HepG2 (cell line): ENCODE data around the gene GNAI2. TPM values are rescaled to one million over a fixed set of nuclear protein-coding genes. Genes with fewer than 3 reads are reported as not detected.
A peak's percentile ranks its signal among the peaks of the same experiment; 100 is the strongest.

ENCODE experiments used
- ATAC-seq: fragments of 200-7000 bp; cut with Tn5 transposase; 3 replicates; pipeline ENCODE4 v1.9.1; 2020; ENCODE audit warnings: mild to moderate bottlenecking, moderate library complexity
- BruUV-seq: library from RNA; stranded (reverse); fragments of 400-500 nt; replicated peaks from 2 replicates; lab custom pipeline; 2021; lab: Mats Ljungman, UMichigan
- CTCF ChIA-PET: fragments of 300-600 bp; formaldehyde crosslinking; extraction: SDS; loops from one replicate; lab custom pipeline; 2021; ENCODE audit warnings: low total read pairs, inconsistent platforms, low intra/inter-chr PET ratio; lab: Yijun Ruan, JAX
- POLR2A ChIA-PET: fragments of 350-600 bp; sonication (Branson Sonifier 250); formaldehyde crosslinking; loops from one replicate; lab custom pipeline; 2020; ENCODE audit warnings: antibody characterized with exemption, inconsistent platforms; lab: Yijun Ruan, JAX
- DNase-seq: peaks from one replicate; pipeline ENCODE4 v3.0.0-alpha.2; 2015; ENCODE audit warnings: low spot score
- FAIRE-seq: peaks from 3 replicates; lab custom pipeline; 2011; peaks lifted over from hg19 to GRCh38; lab: Jason Lieb, UNC
- H2AFZ ChIP-seq: one replicate; pipeline ENCODE4 v1.6.1; 2011; ENCODE audit warnings: low read length, inconsistent platforms
- H3K27ac ChIP-seq: fragments of 300-600 bp; 3 replicates; pipeline ENCODE4 v1.8.0; 2011; ENCODE audit warnings: mixed run types, mild to moderate bottlenecking, mixed read lengths, low read length, inconsistent platforms; ENCODE audit not compliant: insufficient read depth; ENCODE audit errors: extremely low read length
- H3K27me3 ChIP-seq, 2 experiments: fragments of 200-600 bp in 1 of 2; 2 replicates in 1 of 2; 3 replicates in 1 of 2; pipeline versions ENCODE4 v1.6.0 to v1.8.0; 2011; ENCODE audit warnings: low read length in 2 of 2, mild to moderate bottlenecking in 2 of 2, moderate library complexity in 2 of 2, inconsistent platforms in 1 of 2; ENCODE audit not compliant: insufficient read depth in 2 of 2, control insufficient read depth in 1 of 2
- H3K36me3 ChIP-seq, 2 experiments: fragments of 200-600 bp in 1 of 2; replicated peaks in 1 of 2; 2 replicates in 1 of 2; 3 replicates in 1 of 2; pipeline versions ENCODE4 v1.5.1 to v1.8.0; 2011; ENCODE audit warnings: low read length in 2 of 2, inconsistent platforms in 1 of 2; ENCODE audit not compliant: insufficient read depth in 2 of 2, control insufficient read depth in 1 of 2
- H3K4me1 ChIP-seq: 2 replicates; pipeline ENCODE4 v1.5.1; 2012; ENCODE audit warnings: low read length, inconsistent platforms; ENCODE audit not compliant: insufficient read depth
- H3K4me2 ChIP-seq: 2 replicates; pipeline ENCODE4 v1.6.0; 2011; ENCODE audit warnings: low read depth, low read length, inconsistent platforms
- H3K4me3 ChIP-seq, 3 experiments: fragments of 200-600 bp in 1 of 3; sonication (generic), shearing (Covaris generic) in 1 of 3; replicated peaks in 1 of 3; 2 replicates each; pipeline ENCODE4 v1.5.1; 2011 to 2016; ENCODE audit warnings: low read length in 3 of 3, inconsistent platforms in 2 of 3, low read depth in 2 of 3, mild to moderate bottlenecking in 2 of 3, control low read depth in 1 of 3, mixed read lengths in 1 of 3; ENCODE audit not compliant: insufficient read depth in 1 of 3
- H3K79me2 ChIP-seq: one replicate; pipeline ENCODE4 v1.6.1; 2011; ENCODE audit warnings: low read length, inconsistent platforms; ENCODE audit not compliant: insufficient read depth
- H3K9ac ChIP-seq: 2 replicates; pipeline ENCODE4 v1.6.0; 2011; ENCODE audit warnings: mild to moderate bottlenecking, low read depth, low read length, inconsistent platforms; ENCODE audit not compliant: insufficient read depth
- H3K9me3 ChIP-seq: 2 replicates; pipeline ENCODE4 v1.5.1; 2012; ENCODE audit warnings: mild to moderate bottlenecking, low read length
- H4K20me1 ChIP-seq: 2 replicates; pipeline ENCODE4 v1.6.0; 2011; ENCODE audit warnings: inconsistent platforms, mild to moderate bottlenecking, low read length, moderate library complexity; ENCODE audit not compliant: insufficient read depth
- ZC3H4 ChIP-seq: sonication (generic); formaldehyde crosslinking; IDR thresholded peaks from 2 replicates; pipeline ENCODE4 v1.4.0; 2020; ENCODE audit warnings: missing genetic modification reagents, borderline replicate concordance
- ZNF3 ChIP-seq: IDR thresholded peaks from 2 replicates; pipeline ENCODE4 v1.7.0; 2017; ENCODE audit warnings: inconsistent platforms
- ZNF768 ChIP-seq: sonication (generic); formaldehyde crosslinking; IDR thresholded peaks from 2 replicates; pipeline ENCODE4 v1.4.0; 2020; ENCODE audit warnings: missing genetic modification reagents
- ZNF891 ChIP-seq: sonication (generic); formaldehyde crosslinking; IDR thresholded peaks from 2 replicates; pipeline ENCODE4 v1.5.0; 2020; ENCODE audit warnings: mild to moderate bottlenecking, missing genetic modification reagents
- WGBS: methylation state at CpG from one replicate; pipeline ENCODE4 v1.1.6; 2017; ENCODE audit warnings: low lambda C conversion rate; 5-methylcytosine and 5-hydroxymethylcytosine counted together
- in situ Hi-C: cut with HindIII; loops from 2 replicates; pipeline ENCODE4 v1.10.0; 2017; ENCODE audit warnings: low pct_unique_long_range_greater_than_20kb; ENCODE audit not compliant: extremely low pct_ligation_motif_present
- intact Hi-C: fragments of 100-400 bp; cut with micrococcal nuclease; formaldehyde crosslinking; loops from one replicate; pipeline ENCODE4 v1.10.0; 2022; ENCODE audit not compliant: unreplicated experiment
- polyA plus RNA-seq, 8 experiments: library from polyadenylated mRNA; depleted of rRNA in 3 of 8; stranded (reverse) in 7 of 8; unstranded in 1 of 8; fragments of >200 nt; fragmentation: Illumina TruSeq in 4 of 8; extraction: Trizol in 4 of 8; gene quantifications; 2 replicates each; pipeline versions ENCODE4 v1.2.1 to v1.2.3, GENCODE V29; 2011 to 2016; ENCODE audit warnings: low read depth in 4 of 8, missing spikeins in 1 of 8, mixed read lengths in 1 of 8; ENCODE audit not compliant: insufficient read depth in 1 of 8
- total RNA-seq, 5 experiments: library from RNA; depleted of rRNA; stranded (reverse); fragments of >200 nt; fragmentation: Illumina TruSeq; extraction: Trizol; gene quantifications; 2 replicates each; pipeline ENCODE4 v1.2.3, GENCODE V29; 2016; ENCODE audit warnings: low read depth in 1 of 5
- TF ChIP-seq, protein P1 (sequence below): sonication (generic); formaldehyde crosslinking; IDR thresholded peaks from 2 replicates; pipeline ENCODE4 v1.4.0; 2020; ENCODE audit warnings: mild to moderate bottlenecking, missing genetic modification reagents
- TF ChIP-seq, protein P2 (sequence below): sonication (generic); formaldehyde crosslinking; IDR thresholded peaks from 2 replicates; pipeline ENCODE4 v1.5.0; 2020; ENCODE audit warnings: missing genetic modification reagents

Gene GNAI2
- total and polyA plus RNA-seq, 2 of the 13 experiments (the other 11 are each of a cell fraction or from before 2014, with no cell fraction given): 51.1 to 66.2 TPM

DNA sequence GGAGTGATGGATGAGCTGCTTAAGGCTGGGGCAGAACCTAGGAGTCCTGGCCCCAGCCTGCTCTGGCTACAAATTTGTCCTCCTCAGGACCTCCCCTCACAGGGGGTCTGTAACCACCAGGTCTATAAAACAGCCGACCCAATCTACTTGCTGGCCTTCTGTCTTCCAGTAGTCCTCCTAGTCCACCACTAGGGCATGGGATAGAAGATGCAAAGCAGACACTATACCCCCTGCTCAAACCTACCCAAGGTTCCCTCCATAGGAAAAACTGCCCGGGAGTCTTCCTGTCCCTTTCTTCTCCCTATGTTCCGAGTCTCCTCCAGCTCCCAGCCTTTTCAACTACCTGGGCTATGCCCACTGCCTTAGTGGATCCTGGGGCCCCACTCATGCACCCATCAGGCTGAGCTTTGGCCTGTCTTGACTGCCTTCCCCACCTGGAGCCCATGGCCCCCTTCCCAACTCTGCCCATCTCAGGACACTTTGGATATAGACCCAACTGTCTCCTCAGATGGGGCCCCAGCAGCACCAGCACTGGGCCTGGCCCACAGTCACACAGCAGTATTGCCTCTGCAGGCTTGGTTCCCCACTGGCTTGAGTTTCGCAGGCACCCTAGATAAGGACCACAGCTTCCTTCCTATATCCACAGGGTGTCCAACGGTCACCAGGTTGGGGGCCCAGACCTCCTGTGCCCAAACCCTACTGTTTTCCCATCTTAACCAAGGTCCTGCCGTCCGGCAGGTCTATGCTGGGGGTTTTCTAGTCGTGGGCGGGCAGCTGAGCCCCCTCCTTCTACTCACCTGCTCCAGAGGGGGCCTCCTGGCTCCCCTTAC lies 62.1 kb downstream of the GNAI2 start:
- no peak overlapping the region for H2AFZ ChIP-seq
- H3K79me2 ChIP-seq: peaks cover 35% of the 10 kb centered on the region
- TF ChIP-seq, protein P1, sequence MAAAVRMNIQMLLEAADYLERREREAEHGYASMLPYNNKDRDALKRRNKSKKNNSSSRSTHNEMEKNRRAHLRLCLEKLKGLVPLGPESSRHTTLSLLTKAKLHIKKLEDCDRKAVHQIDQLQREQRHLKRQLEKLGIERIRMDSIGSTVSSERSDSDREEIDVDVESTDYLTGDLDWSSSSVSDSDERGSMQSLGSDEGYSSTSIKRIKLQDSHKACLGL (CRISPR knock-in tag): 0 out of 2 replicates have a peak, but pooled peaks have one; percentile 4
- TF ChIP-seq ZNF768 (CRISPR knock-in tag) (0 out of 2 replicates have a peak, but pooled peaks have one; percentile 20), ZNF3 (no peak), ZNF891 (0 out of 2 replicates have a peak, but pooled peaks have one; percentile 2), ZC3H4 (CRISPR knock-in tag) (0 out of 2 replicates have a peak, but pooled peaks have one; percentile 42)
- TF ChIP-seq, protein P2, sequence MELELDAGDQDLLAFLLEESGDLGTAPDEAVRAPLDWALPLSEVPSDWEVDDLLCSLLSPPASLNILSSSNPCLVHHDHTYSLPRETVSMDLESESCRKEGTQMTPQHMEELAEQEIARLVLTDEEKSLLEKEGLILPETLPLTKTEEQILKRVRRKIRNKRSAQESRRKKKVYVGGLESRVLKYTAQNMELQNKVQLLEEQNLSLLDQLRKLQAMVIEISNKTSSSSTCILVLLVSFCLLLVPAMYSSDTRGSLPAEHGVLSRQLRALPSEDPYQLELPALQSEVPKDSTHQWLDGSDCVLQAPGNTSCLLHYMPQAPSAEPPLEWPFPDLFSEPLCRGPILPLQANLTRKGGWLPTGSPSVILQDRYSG: no peak
- TF ChIP-seq, all 625 proteins: peak for 4
- 24% methylated on average over 6 of the region's 9 CpGs for WGBS
- Histone ChIP-seq H3K4me3 (peak overlapping the region; percentile 66 to 91 (median 89)), H3K4me2 (peak overlapping the region; percentile 87), H4K20me1 (peaks cover 11% of the 10 kb centered on the region), H3K4me1 (peaks cover 56% of the 10 kb centered on the region), H3K36me3 (peaks cover 1 to 3% of the 10 kb centered on the region in 2 experiments; a peak in 2 of 5 replicates), H3K9me3 (no peaks in the 10 kb centered on the region), H3K9ac (peak overlapping the region; percentile 79), H3K27me3 (no peaks in the 10 kb centered on the region; a peak in 1 of 5 replicates), H3K27ac (peak overlapping the region; percentile 73)
- POLR2A ChIA-PET: interaction anchor here (0.8 to 7.9 kb wide), 11 partner anchors 12 to 102 kb away, joined by 3 to 222 read pairs (median 9); partner anchors contain the start of genes GNAI2, HYAL2 and TUSC2
- in situ Hi-C loops: no loop called here
- no TSS peak for BruUV-seq
- CTCF ChIA-PET: no interaction called here
- intact Hi-C loops: no loop called here
- peak; percentile 15 for FAIRE-seq
- DNase-seq: no peak
- peak; percentile 2; the same call in 1 of the 3 replicates for ATAC-seq
